Left lung (tissue), 10 donors: Measurements from ENCODE around the gene LMBR1. TPM values are rescaled to one million over a fixed set of nuclear protein-coding genes. Genes with fewer than 3 reads are reported as not detected.

Experiments used
- ATAC-seq: fragments of 200-7000 bp; cut with Tn5 transposase; one replicate; pipeline ENCODE4 v1.9.1; 2020; ENCODE audit warnings: moderate library complexity
- DNase-seq, 4 donors: peaks; one replicate each; pipeline ENCODE4 v3.0.0-alpha.2; 2013 to 2020
- H3K27ac ChIP-seq, 2 donors: fragments of 200-600 bp; sonication (generic) in 1 of 2; one replicate each; pipeline versions ENCODE4 v1.5.0 to v1.8.0; 2020 to 2021
- H3K27me3 ChIP-seq, 2 donors: fragments of 200-600 bp; sonication (generic) in 1 of 2; one replicate each; pipeline versions ENCODE4 v1.5.0 to v1.8.0; 2020 to 2021
- H3K36me3 ChIP-seq, 2 donors: fragments of 200-600 bp; sonication (generic) in 1 of 2; one replicate each; pipeline versions ENCODE4 v1.5.0 to v1.8.0; 2020 to 2021
- H3K4me1 ChIP-seq, 2 donors: fragments of 200-600 bp; one replicate each; pipeline ENCODE4 v1.8.0; 2021
- H3K4me3 ChIP-seq, 2 donors: fragments of 200-600 bp; sonication (generic) in 1 of 2; one replicate each; pipeline versions ENCODE4 v1.5.0 to v1.8.0; 2020 to 2021; ENCODE audit warnings: mild to moderate bottlenecking in 1 of 2
- H3K9me3 ChIP-seq, 2 donors: fragments of 200-600 bp; sonication (generic) in 1 of 2; one replicate each; pipeline versions ENCODE4 v1.5.0 to v1.8.0; 2020 to 2021
- intact Hi-C, 2 donors: fragments of 100-400 bp; cut with DNase I; formaldehyde crosslinking; loops; one replicate each; pipeline versions ENCODE4 v1.11.2 to v1.14.2; 2022
- polyA plus RNA-seq, 6 donors: library from polyadenylated mRNA; unstranded; fragments of 120-200 nt; gene quantifications; one replicate each; pipeline ENCODE4 v1.2.1, GENCODE V29; 2013; ENCODE audit not compliant: insufficient read length in 6 of 6
- total RNA-seq, 2 donors: library from RNA; stranded (reverse); fragmentation: NEBNext Ultra II Directional; extraction: Animal tissue kit (Norgen Biotek cat#: 25700); gene quantifications; one replicate each; pipeline ENCODE4 v1.2.1, GENCODE V29; 2021
- TF ChIP-seq, protein P1 (sequence below), 2 donors: fragments of 200-600 bp; sonication (generic) in 1 of 2; IDR thresholded peaks; one replicate each; pipeline versions ENCODE4 v1.5.0 to v1.8.0; 2021; ENCODE audit warnings: antibody characterized with exemption in 2 of 2
- donor health status: DM: no; HTN: yes; CAD: no.
- donor health status: DM: no; HTN: no; CAD: no.

The LMBR1 gene
- total and polyA plus RNA-seq, 8 donors = 54.7 to 71.1 (median 63.9) TPM

- Histone ChIP-seq H3K27ac (no peak overlapping the region), H3K36me3 (no peaks in the 10 kb centered on the region), H3K4me1 (no peaks in the 10 kb centered on the region), H3K27me3 (peaks cover 0 to 5% of the 10 kb centered on the region in 2 donors), H3K4me3 (no peak overlapping the region), H3K9me3 (no peaks in the 10 kb centered on the region)
- no peak for ATAC-seq
- TF ChIP-seq, protein P1, sequence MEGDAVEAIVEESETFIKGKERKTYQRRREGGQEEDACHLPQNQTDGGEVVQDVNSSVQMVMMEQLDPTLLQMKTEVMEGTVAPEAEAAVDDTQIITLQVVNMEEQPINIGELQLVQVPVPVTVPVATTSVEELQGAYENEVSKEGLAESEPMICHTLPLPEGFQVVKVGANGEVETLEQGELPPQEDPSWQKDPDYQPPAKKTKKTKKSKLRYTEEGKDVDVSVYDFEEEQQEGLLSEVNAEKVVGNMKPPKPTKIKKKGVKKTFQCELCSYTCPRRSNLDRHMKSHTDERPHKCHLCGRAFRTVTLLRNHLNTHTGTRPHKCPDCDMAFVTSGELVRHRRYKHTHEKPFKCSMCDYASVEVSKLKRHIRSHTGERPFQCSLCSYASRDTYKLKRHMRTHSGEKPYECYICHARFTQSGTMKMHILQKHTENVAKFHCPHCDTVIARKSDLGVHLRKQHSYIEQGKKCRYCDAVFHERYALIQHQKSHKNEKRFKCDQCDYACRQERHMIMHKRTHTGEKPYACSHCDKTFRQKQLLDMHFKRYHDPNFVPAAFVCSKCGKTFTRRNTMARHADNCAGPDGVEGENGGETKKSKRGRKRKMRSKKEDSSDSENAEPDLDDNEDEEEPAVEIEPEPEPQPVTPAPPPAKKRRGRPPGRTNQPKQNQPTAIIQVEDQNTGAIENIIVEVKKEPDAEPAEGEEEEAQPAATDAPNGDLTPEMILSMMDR (IDR thresholded peaks at IDR 0.05) = no peak
- intact Hi-C loops = no loop called here
- DNase-seq = no peak
Observed at GRCh38 chr7:156655983-156656382, 237.0 kb downstream of the LMBR1 start.

- TF ChIP-seq, protein P1 (IDR thresholded peaks at IDR 0.05) = no peak
- ATAC-seq (no peak), DNase-seq (no peak)
- Histone ChIP-seq H3K27ac (no peak overlapping the region), H3K9me3 (no peaks in the 10 kb centered on the region), H3K4me3 (no peak overlapping the region), H3K36me3 (no peaks in the 10 kb centered on the region), H3K4me1 (no peaks in the 10 kb centered on the region), H3K27me3 (peaks cover 0 to 13% of the 10 kb centered on the region in 2 donors)
- intact Hi-C loops = no loop called here
Observed at GRCh38 chr7:156655251-156655650, 237.7 kb downstream of the LMBR1 start.

GRCh38 chr7:156654511-156655234 lies 238.3 kb downstream of the LMBR1 start:
- Histone ChIP-seq H3K36me3 (no peaks in the 10 kb centered on the region), H3K27me3 (peaks cover 0 to 18% of the 10 kb centered on the region in 2 donors), H3K27ac (no peak overlapping the region), H3K4me1 (no peaks in the 10 kb centered on the region), H3K9me3 (no peaks in the 10 kb centered on the region), H3K4me3 (no peak overlapping the region)
- no peak for ATAC-seq
- intact Hi-C loops = no loop called here
- TF ChIP-seq, protein P1 (IDR thresholded peaks at IDR 0.05) = no peak
- no peak for DNase-seq

- DNase-seq (no peak), ATAC-seq (no peak)
- TF ChIP-seq, protein P1 (IDR thresholded peaks at IDR 0.05) = no peak
- Histone ChIP-seq H3K4me3 (no peak overlapping the region), H3K36me3 (no peaks in the 10 kb centered on the region), H3K9me3 (no peaks in the 10 kb centered on the region), H3K27ac (no peak overlapping the region), H3K27me3 (peaks cover 0 to 19% of the 10 kb centered on the region in 2 donors), H3K4me1 (no peaks in the 10 kb centered on the region)
- intact Hi-C loops = no loop called here
Observed at GRCh38 chr7:156652886-156653568, 240.0 kb downstream of the LMBR1 start.

DNA sequence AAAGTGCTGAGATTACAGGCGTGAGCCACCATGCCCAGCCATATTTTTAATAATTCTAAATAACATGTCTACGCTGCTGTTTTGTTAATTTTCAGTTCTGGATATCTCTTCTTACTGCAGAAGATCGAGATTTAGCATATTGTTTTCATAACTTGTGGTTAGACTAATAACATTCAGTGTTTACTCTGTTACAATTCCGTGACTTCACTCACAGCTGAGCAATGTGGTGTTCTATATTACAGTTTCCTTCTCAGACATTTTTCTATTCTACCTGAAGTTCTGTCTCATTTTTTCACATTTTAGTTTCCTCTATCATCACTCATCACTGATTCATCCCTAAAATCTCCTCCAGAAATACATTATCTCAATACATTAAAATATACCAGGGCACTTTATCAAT lies 241.5 kb downstream of the LMBR1 start:
- TF ChIP-seq, protein P1 (IDR thresholded peaks at IDR 0.05) = no peak
- Histone ChIP-seq H3K4me1 (no peaks in the 10 kb centered on the region), H3K4me3 (no peak overlapping the region), H3K27me3 (peaks cover 0 to 19% of the 10 kb centered on the region in 2 donors), H3K36me3 (no peaks in the 10 kb centered on the region), H3K9me3 (no peaks in the 10 kb centered on the region), H3K27ac (no peak overlapping the region)
- ATAC-seq = no peak
- DNase-seq = no peak
- intact Hi-C loops = no loop called here
